Cerebellar nuclear complex (tissue), 1 donor: ENCODE data around the gene RALGPS1.

Source experiments
- DNase-seq, 2 experiments: peaks; one replicate each; lab custom pipeline; 2025; lab: John Stamatoyannopoulos, UW

Gene RALGPS1

GRCh38 chr9:127224178-127224882 is 309.7 kb downstream of the RALGPS1 start:
- peak; percentile 58 to 86 for DNase-seq

- peak; percentile 60 to 81 for DNase-seq
Observed at GRCh38 chr9:127224883-127225739, 310.5 kb downstream of the RALGPS1 start.

DNA sequence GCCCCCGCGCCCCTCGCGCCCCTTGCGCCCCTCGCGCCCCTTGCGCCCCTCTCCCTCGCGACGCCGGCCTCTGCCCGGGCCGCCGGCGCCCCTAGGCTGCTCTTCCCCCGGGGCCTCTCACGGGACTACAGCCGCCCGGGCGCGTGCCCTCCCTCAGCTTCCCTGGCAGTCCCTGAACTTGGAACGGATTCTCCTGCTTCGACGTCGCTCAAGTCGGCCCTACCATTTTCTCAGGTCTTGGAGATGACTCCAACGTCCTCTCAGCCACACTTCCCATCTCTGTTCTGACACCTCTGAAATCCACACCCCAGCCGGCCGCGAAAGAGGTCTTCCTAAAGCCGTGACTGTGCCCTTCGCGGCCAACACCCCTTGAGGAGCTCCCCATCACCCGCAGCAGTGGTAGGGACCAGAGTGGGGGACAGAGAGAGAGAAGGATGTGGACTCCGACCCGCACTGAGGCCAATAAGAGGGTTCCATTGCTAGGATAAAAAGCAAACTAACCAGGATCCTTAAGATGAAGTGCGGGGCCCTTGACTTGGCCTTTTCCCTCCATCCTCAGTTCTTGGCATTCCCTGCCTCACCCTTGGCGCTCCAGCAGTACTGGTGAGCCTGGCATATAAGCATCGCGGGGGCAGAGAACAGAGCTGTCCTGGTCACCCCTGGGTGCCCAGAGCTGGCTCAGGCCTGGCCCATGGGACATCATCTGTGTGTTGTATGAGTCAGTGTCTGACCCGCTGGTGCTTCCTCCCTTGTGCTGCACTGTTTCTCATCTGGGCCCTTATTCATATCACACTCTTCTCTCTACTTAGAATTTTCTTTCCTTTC is 311.4 kb downstream of the RALGPS1 start:
- DNase-seq, result no peak

GRCh38 chr9:127229691-127230417 is 315.3 kb downstream of the RALGPS1 start:
- no peak for DNase-seq

- no peak for DNase-seq
Observed at GRCh38 chr9:127231666-127232065, 317.1 kb downstream of the RALGPS1 start.

DNA sequence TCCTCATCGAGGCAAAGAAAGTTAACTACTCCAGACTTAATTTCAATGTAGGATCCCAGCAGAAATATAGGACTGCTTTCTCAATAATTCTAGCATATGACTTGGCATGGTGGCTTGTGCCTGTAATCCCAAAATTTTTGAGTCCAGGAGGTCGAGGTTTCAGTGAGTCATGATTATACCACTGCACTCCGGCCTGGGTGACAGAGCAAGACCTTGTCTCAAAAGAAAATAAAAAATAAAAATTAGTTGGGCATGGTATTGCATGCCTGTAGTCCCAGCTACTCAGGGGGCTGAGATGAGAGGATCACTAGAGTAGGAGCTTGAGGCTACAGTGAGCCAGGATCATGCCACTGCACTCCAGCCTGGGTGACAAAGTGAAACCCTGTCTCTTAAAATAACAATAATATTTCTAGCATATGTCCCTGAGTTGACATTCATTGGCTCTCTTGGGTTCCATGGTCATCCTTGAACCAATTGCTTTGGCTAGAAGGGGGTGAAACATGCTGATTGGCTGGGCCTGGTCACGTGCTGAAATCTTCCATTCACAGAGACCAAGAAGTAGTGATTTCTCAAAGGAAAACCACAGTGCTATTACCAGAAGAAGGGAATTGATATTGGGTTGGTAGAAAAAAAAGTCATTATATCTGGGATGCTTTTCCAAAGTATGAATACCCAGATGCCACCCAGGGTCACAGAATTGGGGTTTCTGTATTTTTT is 318.4 kb downstream of the RALGPS1 start:
- DNase-seq, result no peak

DNA sequence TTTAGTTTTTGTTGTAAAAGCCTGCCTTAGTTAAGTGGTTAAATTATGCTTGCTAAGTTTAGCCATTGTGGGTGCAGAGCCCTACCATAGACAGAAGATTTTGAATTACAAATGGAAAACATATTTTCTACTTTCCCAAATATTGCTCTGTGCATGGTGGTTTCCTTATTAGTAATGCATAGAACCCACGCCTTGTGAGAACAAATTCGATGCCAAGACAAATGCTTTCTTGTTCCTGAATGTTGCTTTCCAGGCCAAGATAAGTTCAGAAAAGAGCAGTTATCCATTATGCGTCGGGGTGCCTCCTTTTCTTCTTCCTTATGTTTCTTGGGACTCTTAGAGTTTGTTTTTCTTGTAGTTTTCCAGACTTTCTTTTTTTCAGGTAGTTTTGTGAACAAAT is 319.0 kb downstream of the RALGPS1 start:
- no peak for DNase-seq

GRCh38 chr9:127233989-127234388 is 319.4 kb downstream of the RALGPS1 start:
- no peak for DNase-seq

- DNase-seq, result no peak
Observed at GRCh38 chr9:127237801-127238200, 323.2 kb downstream of the RALGPS1 start.

DNA sequence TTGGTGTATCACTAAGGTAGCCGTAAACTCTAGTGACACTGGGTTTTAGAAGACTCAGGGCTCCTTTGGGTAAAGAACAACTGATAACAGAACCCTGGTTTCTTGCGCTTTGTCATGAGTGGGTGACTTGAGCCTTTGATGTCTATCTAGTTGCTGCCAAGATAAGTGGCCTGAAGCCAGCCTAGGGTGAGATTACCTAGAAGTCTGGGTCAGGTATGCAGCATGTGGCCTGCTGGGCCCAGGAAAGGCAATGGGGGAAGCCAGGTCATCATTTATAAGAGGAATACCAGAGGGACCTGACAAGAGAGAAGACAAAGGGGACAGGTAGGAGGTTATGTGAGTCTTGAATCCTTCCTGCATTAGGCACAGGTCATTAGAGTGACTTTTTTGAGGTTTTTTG is 326.8 kb downstream of the RALGPS1 start:
- no peak for DNase-seq

DNA sequence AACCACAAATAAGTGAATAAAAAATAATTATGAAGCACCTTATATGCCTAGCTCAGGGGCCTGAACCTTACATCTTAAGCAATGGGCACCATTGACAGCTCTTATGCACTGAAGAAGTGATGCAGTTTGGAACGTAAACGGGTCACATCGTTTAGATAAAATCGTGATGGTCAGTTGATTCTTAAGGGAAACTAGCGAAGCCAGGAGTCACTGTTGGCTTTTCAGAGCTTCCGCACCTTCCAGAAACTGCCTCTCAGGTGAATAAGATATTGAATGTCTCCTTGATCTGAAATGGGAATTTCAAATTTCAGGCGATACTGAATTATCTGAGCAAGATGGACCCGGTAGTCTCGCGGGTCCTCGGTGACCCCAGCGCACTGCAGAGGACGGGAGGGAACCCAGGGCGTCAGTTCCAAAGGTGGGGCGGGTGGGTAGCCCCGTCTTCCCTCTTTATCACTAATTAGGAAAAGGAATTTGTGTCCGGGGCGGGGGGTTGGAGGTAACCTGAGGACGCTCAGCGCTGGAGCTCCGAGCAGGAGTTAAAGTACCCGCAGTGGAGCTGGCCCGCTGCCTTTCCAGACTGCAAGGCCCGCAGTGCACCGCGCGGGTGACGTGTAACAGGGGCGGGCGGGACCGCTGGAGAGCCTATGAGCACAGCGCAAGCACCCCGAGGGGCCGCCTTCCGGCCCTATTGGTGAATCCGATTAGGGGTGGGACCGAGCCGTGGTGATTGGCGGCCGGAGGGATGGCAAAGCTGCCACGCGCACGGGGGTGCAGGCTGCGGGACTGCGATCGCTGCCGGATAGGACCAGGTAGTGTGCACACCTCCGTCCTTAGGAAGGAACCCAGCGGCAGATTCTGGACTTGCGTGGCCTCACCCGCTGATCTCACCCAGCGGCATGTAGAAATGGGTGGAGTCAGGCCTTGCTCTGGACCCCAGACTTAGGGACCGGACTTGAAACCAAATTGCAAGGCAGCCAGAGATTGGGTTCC is 330.3 kb downstream of the RALGPS1 start:
- peak; percentile 92 to 96 for DNase-seq

DNA sequence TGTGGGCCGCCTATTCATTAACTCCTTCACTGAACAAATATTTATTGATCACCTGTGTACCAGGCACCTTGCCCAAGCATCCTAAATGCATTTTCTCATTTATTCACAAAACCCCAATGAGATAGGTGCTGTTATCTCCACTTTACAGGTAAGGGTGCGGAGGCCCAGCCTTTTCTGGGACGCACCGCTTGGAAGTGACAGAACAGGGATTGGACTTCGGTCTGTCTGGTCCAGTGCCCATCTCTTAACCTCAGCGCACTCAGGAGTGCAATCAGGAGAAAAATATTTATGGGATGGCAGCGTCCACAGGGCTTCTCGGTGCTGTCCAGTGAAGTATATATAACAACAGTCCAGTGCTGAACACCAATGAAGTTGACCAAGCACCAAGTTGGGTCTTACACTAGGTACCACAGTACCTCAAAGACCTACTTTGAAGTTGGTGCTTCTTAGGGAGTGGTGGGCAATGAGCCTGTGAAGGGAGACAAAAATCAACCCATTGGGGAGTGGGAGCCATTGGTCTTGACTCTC is 331.1 kb downstream of the RALGPS1 start:
- DNase-seq, result no peak

GRCh38 chr9:127248241-127248640 is 333.7 kb downstream of the RALGPS1 start:
- no peak for DNase-seq

DNA sequence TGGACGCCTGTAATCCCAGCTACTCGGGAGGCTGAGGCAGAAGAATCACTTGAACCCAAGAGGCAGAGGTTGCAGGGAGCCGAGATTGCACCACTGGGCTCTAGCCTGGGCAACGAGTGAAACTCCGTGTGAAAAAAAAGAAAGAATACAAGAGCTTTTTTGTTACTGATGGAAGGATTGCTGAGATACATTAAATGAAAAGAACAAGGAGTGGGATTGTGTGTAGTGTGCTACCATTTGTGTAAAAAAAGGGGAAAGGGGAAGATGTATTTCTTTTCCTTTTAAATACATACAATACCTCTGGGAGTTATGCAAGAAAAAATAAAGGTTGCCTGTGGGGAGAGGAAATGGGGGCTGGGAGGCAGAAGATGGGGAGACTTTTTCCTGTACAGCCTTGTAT is 335.3 kb downstream of the RALGPS1 start:
- no peak for DNase-seq

DNA sequence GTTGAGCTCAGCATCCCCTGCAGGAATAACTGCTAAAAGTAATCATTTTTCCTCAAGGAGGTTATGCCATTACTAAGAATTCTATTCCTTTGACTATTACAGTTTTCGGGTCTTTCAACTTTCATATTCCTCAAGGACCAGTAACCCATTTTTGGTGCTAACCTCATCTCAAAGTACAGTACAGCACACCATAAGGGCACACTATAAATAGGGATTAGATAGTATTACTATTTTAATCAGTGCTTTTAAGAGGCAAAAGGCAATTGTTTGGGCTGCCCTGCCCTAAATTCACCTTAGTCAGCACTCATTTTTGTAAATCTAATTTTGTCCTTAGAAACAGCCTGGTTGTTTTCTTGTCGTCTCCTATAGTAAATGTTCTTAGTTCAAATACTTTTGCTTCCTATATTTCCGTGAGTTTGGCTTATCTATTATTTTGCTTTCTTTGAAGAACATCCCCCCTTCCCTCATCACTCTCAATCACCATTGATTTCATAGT is 336.4 kb downstream of the RALGPS1 start:
- no peak for DNase-seq

DNA sequence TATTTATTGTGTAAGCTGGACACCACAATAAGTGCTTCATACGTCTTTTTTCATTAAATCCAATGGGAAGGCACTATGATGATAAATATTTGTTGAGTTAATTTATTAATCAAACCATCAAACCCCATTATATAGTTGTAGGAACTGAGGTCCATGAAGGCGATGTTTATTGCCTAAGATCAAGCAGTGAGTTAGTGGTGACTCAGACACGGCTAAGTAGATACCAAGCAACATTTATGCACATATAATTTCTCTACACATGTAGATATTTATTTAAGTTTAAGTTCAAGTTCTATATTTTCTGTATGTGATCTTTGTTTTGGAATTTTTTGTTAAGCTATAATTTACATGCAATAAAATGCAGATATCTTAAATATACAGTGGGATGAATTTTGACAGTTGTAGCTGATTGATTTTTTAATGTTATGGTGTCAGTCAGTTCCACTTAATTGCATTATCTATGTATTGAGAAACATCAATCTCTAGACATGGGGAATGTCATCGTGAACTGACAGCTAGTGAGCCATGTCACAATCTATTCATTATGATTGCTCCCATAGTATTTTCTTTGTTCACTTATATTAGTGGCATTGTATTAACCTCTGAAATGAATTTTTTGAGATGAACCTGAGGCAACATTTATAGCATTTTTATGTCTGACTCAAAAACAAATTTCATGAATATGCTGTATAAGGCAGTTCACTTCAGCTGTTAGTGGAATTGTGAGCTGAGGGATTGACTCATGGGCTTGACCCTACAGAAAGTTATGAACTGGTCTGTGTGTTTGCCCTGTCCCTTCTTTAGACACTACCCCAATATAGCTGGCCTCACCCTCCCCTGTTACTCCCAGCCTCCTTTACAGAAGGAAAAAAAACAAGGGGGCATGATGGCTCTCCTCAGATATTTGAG is 338.1 kb downstream of the RALGPS1 start:
- DNase-seq, result no peak

DNA sequence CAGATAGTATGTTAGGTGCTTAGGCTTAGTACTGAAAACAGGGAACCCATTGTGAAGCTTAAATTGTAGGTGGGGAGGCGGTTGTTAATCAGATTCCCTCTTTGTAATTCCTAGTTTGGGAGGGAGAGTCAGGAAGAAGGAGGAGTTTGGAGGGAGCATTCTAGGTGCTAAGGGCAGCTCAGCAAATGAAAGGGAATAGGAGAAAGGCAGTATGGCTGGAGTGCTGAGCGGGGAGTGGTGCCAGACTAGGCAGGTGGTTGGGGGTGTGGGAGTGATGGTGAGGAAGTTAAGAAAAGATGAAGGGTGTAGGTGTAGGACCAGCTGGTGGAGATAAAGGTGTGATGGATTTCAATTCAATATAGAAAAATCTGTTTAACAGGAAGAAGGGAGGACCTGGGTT is 338.9 kb downstream of the RALGPS1 start:
- DNase-seq, result no peak

- DNase-seq, result no peak
Observed at GRCh38 chr9:127255692-127256091, 341.1 kb downstream of the RALGPS1 start.
